K562 (cell line): ENCODE data around the gene CFP. TPM values are rescaled to one million over a fixed set of nuclear protein-coding genes. Genes with fewer than 3 reads are reported as not detected.
A peak's percentile ranks its signal among the peaks of the same experiment; 100 is the strongest.

Source experiments
- ATAC-seq: fragments of 200-7000 bp; cut with Tn5 transposase; 3 replicates; pipeline ENCODE4 v1.9.1; 2020; ENCODE audit warnings: moderate library complexity
- BruUV-seq: library from RNA; stranded (reverse); fragments of 400-500 nt; replicated peaks from 2 replicates; lab custom pipeline; 2021; lab: Mats Ljungman, UMichigan
- CTCF ChIA-PET: fragments of 300-600 bp; formaldehyde crosslinking; extraction: SDS; loops from one replicate; lab custom pipeline; 2021; ENCODE audit warnings: low intra/inter-chr PET ratio; lab: Yijun Ruan, JAX
- POLR2A ChIA-PET: fragments of 300-600, 350-650 bp; sonication (Branson Sonifier 250); formaldehyde crosslinking; extraction: SDS; loops from one replicate; lab custom pipeline; 2021; ENCODE audit warnings: antibody characterized with exemption, inconsistent platforms; lab: Yijun Ruan, JAX
- DNase-seq, 4 experiments: peaks; one replicate each; pipeline versions ENCODE4 v3.0.0 to v3.0.0-alpha.2; 2011 to 2018; ENCODE audit warnings: low spot score in 3 of 4, mixed read lengths in 3 of 4; ENCODE audit errors: extremely low read depth in 1 of 4
- FAIRE-seq: peaks from 2 replicates; lab custom pipeline; 2011; peaks lifted over from hg19 to GRCh38; lab: Jason Lieb, UNC
- H2AFZ ChIP-seq: 2 replicates; pipeline ENCODE4 v1.6.0; 2011; ENCODE audit warnings: low read depth, low read length, control low read depth, inconsistent platforms
- H3K27ac ChIP-seq: fragments of 200-600 bp; 3 replicates; pipeline ENCODE4 v1.8.0; 2011; ENCODE audit warnings: low read depth, mild to moderate bottlenecking, control low read depth, inconsistent platforms, low read length, moderate library complexity, mixed read lengths; ENCODE audit errors: extremely low read depth
- H3K27me3 ChIP-seq, 2 experiments: fragments of 300-600 bp in 1 of 2; 2 replicates in 1 of 2; 3 replicates in 1 of 2; pipeline versions ENCODE4 v1.6.0 to v1.8.0; 2011; ENCODE audit warnings: inconsistent platforms in 2 of 2, low read length in 2 of 2, mild to moderate bottlenecking in 1 of 2, mixed read lengths in 1 of 2, moderate library complexity in 1 of 2; ENCODE audit not compliant: control insufficient read depth in 2 of 2, insufficient read depth in 2 of 2
- H3K36me3 ChIP-seq: fragments of 300-600 bp; 3 replicates; pipeline ENCODE4 v1.8.0; 2011; ENCODE audit warnings: mild to moderate bottlenecking, low read length, inconsistent platforms; ENCODE audit not compliant: control insufficient read depth, insufficient read depth
- H3K4me1 ChIP-seq, 2 experiments: fragments of 200-600 bp in 1 of 2; replicated peaks in 1 of 2; 2 replicates in 1 of 2; 3 replicates in 1 of 2; pipeline versions ENCODE4 v1.5.1 to v1.8.0; 2011; ENCODE audit warnings: inconsistent platforms in 2 of 2, low read length in 2 of 2, mild to moderate bottlenecking in 1 of 2, mixed read lengths in 1 of 2, moderate library complexity in 1 of 2; ENCODE audit not compliant: control insufficient read depth in 2 of 2, insufficient read depth in 2 of 2
- H3K4me2 ChIP-seq: 2 replicates; pipeline ENCODE4 v1.6.1; 2011; ENCODE audit warnings: low read length, control low read depth, inconsistent platforms, mixed read lengths; ENCODE audit not compliant: insufficient read depth
- H3K4me3 ChIP-seq: fragments of 200-600 bp; sonication (generic), shearing (Covaris generic); 2 replicates; pipeline ENCODE4 v1.5.1; 2016; ENCODE audit warnings: control low read depth, inconsistent platforms
- H3K79me2 ChIP-seq: fragments of 200-600 bp; 3 replicates; pipeline ENCODE4 v1.8.0; 2011; ENCODE audit warnings: low read length, inconsistent platforms; ENCODE audit not compliant: control insufficient read depth, insufficient read depth
- H3K9ac ChIP-seq, 2 experiments: 2 replicates each; pipeline versions ENCODE4 v1.6.0 to v1.6.1; 2011; ENCODE audit warnings: low read depth in 2 of 2, low read length in 2 of 2, control low read depth in 1 of 2, inconsistent platforms in 1 of 2, mild to moderate bottlenecking in 1 of 2, mixed read lengths in 1 of 2; ENCODE audit not compliant: insufficient read depth in 1 of 2
- H3K9me1 ChIP-seq: one replicate; pipeline ENCODE4 v1.6.0; 2011; ENCODE audit warnings: inconsistent platforms, mild to moderate bottlenecking, low read length, moderate library complexity; ENCODE audit not compliant: control insufficient read depth, insufficient read depth
- H3K9me3 ChIP-seq: replicated peaks from 2 replicates; pipeline ENCODE4 v1.5.1; 2011; ENCODE audit warnings: low read depth, low read length, inconsistent platforms; ENCODE audit not compliant: control insufficient read depth, insufficient read depth
- H4K20me1 ChIP-seq: replicated peaks from 2 replicates; pipeline ENCODE4 v1.6.1; 2011; ENCODE audit warnings: low read length, inconsistent platforms, mixed read lengths; ENCODE audit not compliant: control insufficient read depth, insufficient read depth
- ADNP ChIP-seq: fragments of 200-800 bp; sonication (Bioruptor generic); IDR thresholded peaks from 2 replicates; pipeline ENCODE4 v1.6.1; 2016; ENCODE audit warnings: missing genetic modification characterization, missing compliant biosample characterization
- HMG20A ChIP-seq: fragments of 450-650 bp; formaldehyde crosslinking; conservative IDR thresholded peaks from 2 replicates; pipeline ENCODE4 v1.4.0; 2020; ENCODE audit warnings: mild to moderate bottlenecking, mixed read lengths
- IRF9 ChIP-seq: fragments of 450-650 bp; IDR thresholded peaks from 2 replicates; pipeline ENCODE4 v1.6.1; 2016; ENCODE audit warnings: missing biosample characterization, missing genetic modification characterization
- NELFE ChIP-seq: IDR thresholded peaks from 2 replicates; pipeline ENCODE4 v1.6.1; 2011; ENCODE audit warnings: mild to moderate bottlenecking; ENCODE audit not compliant: insufficient read depth, insufficient read length
- PHF20 ChIP-seq: fragments of 450-650 bp; IDR thresholded peaks from 2 replicates; pipeline ENCODE4 v1.6.1; 2018; ENCODE audit not compliant: partially characterized antibody
- PPARD ChIP-seq: fragments of 250-450 bp; sonication (Bioruptor Pico); IDR thresholded peaks from 2 replicates; pipeline ENCODE4 v1.8.0; 2022; ENCODE audit warnings: inconsistent platforms, mild to moderate bottlenecking, moderate library complexity
- RAD21 ChIP-seq, 2 experiments: fragments of 250-450 bp in 1 of 2; fragments of 450-650 bp in 1 of 2; sonication (Bioruptor Pico) in 1 of 2; formaldehyde crosslinking in 1 of 2; IDR thresholded peaks in 1 of 2; conservative IDR thresholded peaks in 1 of 2; 2 replicates each; pipeline versions ENCODE4 v1.4.0 to v1.8.0; 2020 to 2022; ENCODE audit warnings: mild to moderate bottlenecking in 2 of 2, moderate library complexity in 1 of 2
- SETDB1 ChIP-seq: IDR thresholded peaks from one replicate; pipeline ENCODE4 v1.6.1; 2012; ENCODE audit warnings: low read length, control low read depth, inconsistent platforms
- SRSF3 ChIP-seq: fragments of 200-400 bp; formaldehyde crosslinking; IDR thresholded peaks from 2 replicates; pipeline ENCODE4 v1.6.1; 2016; ENCODE audit warnings: mild to moderate bottlenecking, low read length, moderate library complexity; ENCODE audit not compliant: insufficient read depth
- TSC22D4 ChIP-seq: fragments of 450-650 bp; IDR thresholded peaks from 2 replicates; pipeline ENCODE4 v1.6.1; 2016; ENCODE audit warnings: missing genetic modification characterization, missing biosample characterization, control low read depth
- YY1 ChIP-seq, 3 experiments: IDR thresholded peaks; 2 replicates each; pipeline ENCODE4 v1.6.1; 2011; ENCODE audit warnings: low read length in 2 of 3, mild to moderate bottlenecking in 2 of 3, moderate library complexity in 2 of 3, borderline replicate concordance in 1 of 3, control low read depth in 1 of 3, low read depth in 1 of 3; ENCODE audit not compliant: insufficient read depth in 3 of 3, insufficient replicate concordance in 2 of 3, control insufficient read depth in 1 of 3, insufficient read length in 1 of 3; ENCODE audit errors: extremely low read depth in 1 of 3
- ZKSCAN1 ChIP-seq: fragments of 150-350 bp; IDR thresholded peaks from 2 replicates; pipeline ENCODE4 v1.6.1; 2016; ENCODE audit warnings: low read depth, low read length
- ZNF316 ChIP-seq: fragments of 450-650 bp; IDR thresholded peaks from 2 replicates; pipeline ENCODE4 v1.6.1; 2016
- WGBS: fragments of 100-300 bp; shearing (Covaris generic); methylation state at CpG from one replicate; pipeline ENCODE4 v1.1.6; 2016; ENCODE audit warnings: low coverage, mixed read lengths; ENCODE audit not compliant: insufficient coverage; ENCODE audit errors: missing lambda C conversion rate; 5-methylcytosine and 5-hydroxymethylcytosine counted together
- in situ Hi-C: fragments of 300-500 bp; cut with MboI; formaldehyde crosslinking; loops from 4 replicates; pipeline ENCODE4 v1.15.0; 2018; ENCODE audit warnings: inconsistent platforms, mixed read lengths
- intact Hi-C: fragments of 100-400 bp; cut with micrococcal nuclease; formaldehyde crosslinking; loops from 2 replicates; pipeline ENCODE4 v1.14.2; 2022
- polyA plus RNA-seq, 8 experiments: library from polyadenylated mRNA; depleted of rRNA in 4 of 8; stranded (reverse) in 5 of 8; unstranded in 3 of 8; fragments of >200 nt; fragmentation: Nextera tagmentation in 2 of 8; fragmentation: Illumina TruSeq in 1 of 8; extraction: Ambion mirVana in 2 of 8; extraction: Trizol in 1 of 8; gene quantifications; 2 replicates each; pipeline versions ENCODE4 v1.2.1 to v1.2.3, GENCODE V29; 2011 to 2014; ENCODE audit warnings: inconsistent platforms in 1 of 8, missing spikeins in 1 of 8
- total RNA-seq, 7 experiments: library from RNA; depleted of rRNA in 6 of 7; stranded (reverse); fragments of >200 nt in 6 of 7; fragmentation: Illumina TruSeq in 2 of 7; extraction: Trizol in 2 of 7; gene quantifications; 2 replicates each; pipeline versions ENCODE4 v1.2.1 to v1.2.3, GENCODE V29; 2011 to 2021; ENCODE audit warnings: low replicate concordance in 1 of 7
- TF ChIP-seq, protein P1 (sequence below), 3 experiments: IDR thresholded peaks in 2 of 3; conservative IDR thresholded peaks in 1 of 3; 2 replicates each; pipeline ENCODE4 v1.5.1; 2011 to 2012; ENCODE audit warnings: low read length in 3 of 3, mild to moderate bottlenecking in 3 of 3, control low read depth in 2 of 3, improper control_type of control experiment in 1 of 3, inconsistent platforms in 1 of 3, low read depth in 1 of 3, mixed read lengths in 1 of 3, moderate library complexity in 1 of 3; ENCODE audit not compliant: insufficient read depth in 2 of 3
- TF ChIP-seq, protein P2 (sequence below): fragments of 250-450 bp; sonication (Bioruptor Pico); IDR thresholded peaks from 2 replicates; pipeline ENCODE4 v1.8.0; 2022; ENCODE audit warnings: moderate library complexity, mild to moderate bottlenecking, inconsistent platforms
- TF ChIP-seq, protein P3 (sequence below): fragments of 200-800 bp; sonication (Bioruptor generic); IDR thresholded peaks from 2 replicates; pipeline ENCODE4 v1.6.1; 2017; ENCODE audit warnings: missing genetic modification characterization, missing compliant biosample characterization

Gene CFP
- total and polyA plus RNA-seq, 9 of the 15 experiments (the other 6 are each of a cell fraction or from before 2014, with no cell fraction given), result 0.18 to 2.0 (median 0.55) TPM

- no peak for TF ChIP-seq ADNP (tag)
- TF ChIP-seq SRSF3, result no peak
Observed at GRCh38 chrX:47631676-47632075, 1.9 kb upstream of the CFP start (continued).

DNA sequence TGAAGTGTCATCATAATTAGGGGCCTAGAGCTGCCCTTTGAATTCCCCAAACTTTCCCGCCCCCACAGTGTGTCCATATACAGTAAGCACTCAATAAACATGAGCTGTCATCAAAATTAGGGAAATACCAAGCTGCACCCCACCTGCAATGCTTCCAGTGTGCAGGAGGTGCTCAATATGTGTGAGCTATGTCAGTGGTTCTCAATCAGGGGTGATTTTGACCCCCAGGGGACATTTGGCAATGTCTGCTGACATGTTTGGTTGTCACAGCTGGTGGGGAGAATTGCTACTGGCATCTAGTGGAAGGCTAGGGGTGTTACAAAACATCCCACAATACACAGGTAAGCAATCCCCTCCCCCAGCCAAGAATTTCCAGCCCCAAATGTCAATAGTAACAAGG lies 748 bp downstream of the CFP start:
- POLR2A ChIA-PET, result no interaction called here
- BruUV-seq, result no TSS peak
- CTCF ChIA-PET, result no interaction called here
- peak; percentile 44 for ATAC-seq
- in situ Hi-C loops, result no loop called here
- peaks cover 0 to 15% of the 10 kb centered on the region in 2 experiments; a peak in 2 of 5 replicates for H3K27me3 ChIP-seq
- DNase-seq, result peak in 1 of 4 experiments; percentile 29
- H3K27ac ChIP-seq, result no peak overlapping the region
- H3K9me1 ChIP-seq, result no peaks in the 10 kb centered on the region
- no peaks in the 10 kb centered on the region for H3K79me2 ChIP-seq
- no peak overlapping the region for H3K4me3 ChIP-seq
- 89% methylated on average over 1 of the region's 1 CpG for WGBS
- no peaks in the 10 kb centered on the region for H3K9me3 ChIP-seq
- no peaks in the 10 kb centered on the region; the same call in 1 of the 2 replicates for H4K20me1 ChIP-seq
- FAIRE-seq, result peak; percentile 74
- no peak overlapping the region for H3K9ac ChIP-seq
- H2AFZ ChIP-seq, result no peak overlapping the region
- peaks cover 11 to 12% of the 10 kb centered on the region in 2 experiments for H3K4me1 ChIP-seq
- H3K36me3 ChIP-seq, result no peaks in the 10 kb centered on the region
- no peak overlapping the region for H3K4me2 ChIP-seq
- intact Hi-C loops, result no loop called here
- TF ChIP-seq ZNF316, result peak; percentile 4; the same call in 1 of the 2 replicates
- TF ChIP-seq, protein P1, sequence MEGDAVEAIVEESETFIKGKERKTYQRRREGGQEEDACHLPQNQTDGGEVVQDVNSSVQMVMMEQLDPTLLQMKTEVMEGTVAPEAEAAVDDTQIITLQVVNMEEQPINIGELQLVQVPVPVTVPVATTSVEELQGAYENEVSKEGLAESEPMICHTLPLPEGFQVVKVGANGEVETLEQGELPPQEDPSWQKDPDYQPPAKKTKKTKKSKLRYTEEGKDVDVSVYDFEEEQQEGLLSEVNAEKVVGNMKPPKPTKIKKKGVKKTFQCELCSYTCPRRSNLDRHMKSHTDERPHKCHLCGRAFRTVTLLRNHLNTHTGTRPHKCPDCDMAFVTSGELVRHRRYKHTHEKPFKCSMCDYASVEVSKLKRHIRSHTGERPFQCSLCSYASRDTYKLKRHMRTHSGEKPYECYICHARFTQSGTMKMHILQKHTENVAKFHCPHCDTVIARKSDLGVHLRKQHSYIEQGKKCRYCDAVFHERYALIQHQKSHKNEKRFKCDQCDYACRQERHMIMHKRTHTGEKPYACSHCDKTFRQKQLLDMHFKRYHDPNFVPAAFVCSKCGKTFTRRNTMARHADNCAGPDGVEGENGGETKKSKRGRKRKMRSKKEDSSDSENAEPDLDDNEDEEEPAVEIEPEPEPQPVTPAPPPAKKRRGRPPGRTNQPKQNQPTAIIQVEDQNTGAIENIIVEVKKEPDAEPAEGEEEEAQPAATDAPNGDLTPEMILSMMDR (IDR thresholded peaks at IDR 0.05 in 2 of 3, conservative IDR thresholded peaks at IDR 0.05 in 1 of 3; ENCODE audit: insufficient read depth in 2 of 3, low read depth in 1 of 3, low read length in 3 of 3), result peak; percentile 15 to 40 (median 26); a peak in 3 of 6 replicates
- no peak for TF ChIP-seq PHF20
- TF ChIP-seq NELFE, result no peak
- no peak for TF ChIP-seq YY1 (IDR thresholded peaks at IDR 0.05; ENCODE audit: borderline replicate concordance in 1 of 3, control insufficient read depth in 1 of 3, extremely low read depth in 1 of 3, insufficient read depth in 3 of 3, insufficient read length in 1 of 3, insufficient replicate concordance in 2 of 3, low read depth in 1 of 3, low read length in 2 of 3)
- TF ChIP-seq, protein P2, sequence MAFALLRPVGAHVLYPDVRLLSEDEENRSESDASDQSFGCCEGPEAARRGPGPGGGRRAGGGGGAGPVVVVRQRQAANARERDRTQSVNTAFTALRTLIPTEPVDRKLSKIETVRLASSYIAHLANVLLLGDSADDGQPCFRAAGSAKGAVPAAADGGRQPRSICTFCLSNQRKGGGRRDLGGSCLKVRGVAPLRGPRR (CRISPR knock-in tag), result no peak
- no peak for TF ChIP-seq HMG20A (CRISPR knock-in tag)
- TF ChIP-seq RAD21 (CRISPR knock-in tag; conservative IDR thresholded peaks at IDR 0.05 in 1 of 2, IDR thresholded peaks at IDR 0.05 in 1 of 2), result peak; percentile 11 to 46; a peak in 2 of 4 replicates
- TF ChIP-seq, protein P3, sequence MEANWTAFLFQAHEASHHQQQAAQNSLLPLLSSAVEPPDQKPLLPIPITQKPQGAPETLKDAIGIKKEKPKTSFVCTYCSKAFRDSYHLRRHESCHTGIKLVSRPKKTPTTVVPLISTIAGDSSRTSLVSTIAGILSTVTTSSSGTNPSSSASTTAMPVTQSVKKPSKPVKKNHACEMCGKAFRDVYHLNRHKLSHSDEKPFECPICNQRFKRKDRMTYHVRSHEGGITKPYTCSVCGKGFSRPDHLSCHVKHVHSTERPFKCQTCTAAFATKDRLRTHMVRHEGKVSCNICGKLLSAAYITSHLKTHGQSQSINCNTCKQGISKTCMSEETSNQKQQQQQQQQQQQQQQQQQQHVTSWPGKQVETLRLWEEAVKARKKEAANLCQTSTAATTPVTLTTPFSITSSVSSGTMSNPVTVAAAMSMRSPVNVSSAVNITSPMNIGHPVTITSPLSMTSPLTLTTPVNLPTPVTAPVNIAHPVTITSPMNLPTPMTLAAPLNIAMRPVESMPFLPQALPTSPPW (CRISPR knock-in tag), result 0 out of 2 replicates have a peak, but pooled peaks have one; percentile 20
- TF ChIP-seq PPARD (CRISPR knock-in tag), result no peak
- TF ChIP-seq IRF9 (tag), result no peak
- no peak for TF ChIP-seq TSC22D4 (tag)
- TF ChIP-seq SETDB1, result no peak
- TF ChIP-seq ZKSCAN1, result no peak
